ENCODE data around the gene SLC22A23. TPM values are rescaled to one million over a fixed set of nuclear protein-coding genes. Genes with fewer than 3 reads are reported as not detected.

Gene SLC22A23
- total RNA-seq, 1 donor from 2014 or later: 42.4 TPM

- DNase-seq (ENCODE audit: low spot score): no peak
Observed at GRCh38 chr6:3353939-3354338, 102.9 kb downstream of the SLC22A23 start.

- no peak for DNase-seq (ENCODE audit: low spot score)
Observed at GRCh38 chr6:3353213-3353903, 103.5 kb downstream of the SLC22A23 start.

- DNase-seq (ENCODE audit: low spot score): no peak
Observed at GRCh38 chr6:3352678-3353077, 104.2 kb downstream of the SLC22A23 start.

GRCh38 chr6:3351829-3352524 is 104.9 kb downstream of the SLC22A23 start:
- no peak for DNase-seq (ENCODE audit: low spot score)

GRCh38 chr6:3351105-3351676 is 105.7 kb downstream of the SLC22A23 start:
- DNase-seq (ENCODE audit: low spot score): no peak

GRCh38 chr6:3350252-3350796 is 106.5 kb downstream of the SLC22A23 start:
- no peak for DNase-seq (ENCODE audit: low spot score)

GRCh38 chr6:3349388-3350251 is 107.2 kb downstream of the SLC22A23 start:
- no peak for DNase-seq (ENCODE audit: low spot score)

- no peak for DNase-seq (ENCODE audit: low spot score)
Observed at GRCh38 chr6:3348821-3349220, 108.0 kb downstream of the SLC22A23 start.

- no peak for DNase-seq (ENCODE audit: low spot score)
Observed at GRCh38 chr6:3347826-3348225, 109.0 kb downstream of the SLC22A23 start.

- DNase-seq (ENCODE audit: low spot score): no peak
Observed at GRCh38 chr6:3347247-3347646, 109.6 kb downstream of the SLC22A23 start.

GRCh38 chr6:3346476-3346875 is 110.4 kb downstream of the SLC22A23 start:
- no peak for DNase-seq (ENCODE audit: low spot score)

GRCh38 chr6:3345836-3346235 is 111.0 kb downstream of the SLC22A23 start:
- no peak for DNase-seq (ENCODE audit: low spot score)

- no peak for DNase-seq (ENCODE audit: low spot score)
Observed at GRCh38 chr6:3343089-3343883, 113.6 kb downstream of the SLC22A23 start.

GRCh38 chr6:3341467-3341866 is 115.4 kb downstream of the SLC22A23 start:
- no peak for DNase-seq (ENCODE audit: low spot score)

GRCh38 chr6:3340894-3341293 is 116.0 kb downstream of the SLC22A23 start:
- DNase-seq (ENCODE audit: low spot score): no peak

- DNase-seq (ENCODE audit: low spot score): no peak
Observed at GRCh38 chr6:3340358-3340802, 116.5 kb downstream of the SLC22A23 start.

- DNase-seq (ENCODE audit: low spot score): no peak
Observed at GRCh38 chr6:3339811-3340210, 117.0 kb downstream of the SLC22A23 start.

- no peak for DNase-seq (ENCODE audit: low spot score)
Observed at GRCh38 chr6:3337521-3338350, 119.1 kb downstream of the SLC22A23 start.

- no peak for DNase-seq (ENCODE audit: low spot score)
Observed at GRCh38 chr6:3336859-3337515, 119.9 kb downstream of the SLC22A23 start.

All from ureter (tissue), 1 donor.